IMR-90 (cell line): ENCODE measurements around the gene CLBA1. TPM values are rescaled to one million over a fixed set of nuclear protein-coding genes. Genes with fewer than 3 reads are reported as not detected.
A peak's percentile ranks its signal among the peaks of the same experiment; 100 is the strongest.

Experiments
- ATAC-seq: fragments of 200-7000 bp; cut with Tn5 transposase; 2 replicates; pipeline ENCODE4 v1.9.1; 2020; ENCODE audit warnings: low read depth, mild to moderate bottlenecking, moderate library complexity
- BruUV-seq: library from RNA; stranded (reverse); fragments of 400-500 nt; replicated peaks from 2 replicates; lab custom pipeline; 2021; lab: Mats Ljungman, UMichigan
- CTCF ChIA-PET: fragments of 300-600 bp; formaldehyde crosslinking; extraction: SDS; loops from one replicate; lab custom pipeline; 2021; ENCODE audit warnings: antibody characterized with exemption; lab: Yijun Ruan, JAX
- POLR2A ChIA-PET: fragments of 300-600 bp; sonication (Branson Sonifier 250); formaldehyde crosslinking; loops from one replicate; lab custom pipeline; 2022; ENCODE audit warnings: antibody characterized with exemption; ENCODE audit not compliant: unreplicated experiment; lab: Charles Lee
- DNase-seq: peaks from one replicate; pipeline ENCODE4 v3.0.0; 2013
- H2AFZ ChIP-seq: replicated peaks from 2 replicates; pipeline ENCODE3; 2013; ENCODE audit warnings: low read length, mild to moderate bottlenecking; ENCODE audit not compliant: poor library complexity
- H2AK5ac ChIP-seq: 2 replicates; pipeline ENCODE4 v1.6.1; 2013; ENCODE audit warnings: low read depth, low read length, inconsistent platforms
- H2AK9ac ChIP-seq: replicated peaks from 2 replicates; pipeline ENCODE3; 2013; ENCODE audit warnings: mild to moderate bottlenecking, low read depth, low read length, moderate library complexity; ENCODE audit not compliant: poor library complexity
- H2BK120ac ChIP-seq: 2 replicates; pipeline ENCODE4 v1.6.1; 2013; ENCODE audit warnings: low read depth, low read length, inconsistent platforms
- H2BK15ac ChIP-seq: 3 replicates; pipeline ENCODE4 v1.6.1; 2013; ENCODE audit warnings: low read depth, low read length, inconsistent platforms
- H2BK20ac ChIP-seq: 2 replicates; pipeline ENCODE4 v1.6.1; 2013; ENCODE audit warnings: low read depth, mild to moderate bottlenecking, inconsistent platforms, low read length, moderate library complexity
- H2BK5ac ChIP-seq: 2 replicates; pipeline ENCODE4 v1.6.1; 2013; ENCODE audit warnings: mild to moderate bottlenecking, low read depth, low read length, inconsistent platforms; ENCODE audit not compliant: poor library complexity, severe bottlenecking
- H3K14ac ChIP-seq: replicated peaks from 2 replicates; pipeline ENCODE4 v1.6.1; 2013; ENCODE audit warnings: low read depth, low read length, inconsistent platforms
- H3K18ac ChIP-seq: 2 replicates; pipeline ENCODE4 v1.6.1; 2013; ENCODE audit warnings: low read depth, low read length, control low read depth
- H3K23ac ChIP-seq: 2 replicates; pipeline ENCODE4 v1.6.1; 2013; ENCODE audit warnings: low read depth, low read length, inconsistent platforms
- H3K27ac ChIP-seq: 2 replicates; pipeline ENCODE4 v1.5.1; 2013; ENCODE audit warnings: mild to moderate bottlenecking, control low read depth, low read length; ENCODE audit not compliant: insufficient read depth
- H3K27me3 ChIP-seq: 2 replicates; pipeline ENCODE4 v1.6.1; 2013; ENCODE audit warnings: low read length; ENCODE audit not compliant: control insufficient read depth, insufficient read depth
- H3K36me3 ChIP-seq: 2 replicates; pipeline ENCODE4 v1.6.1; 2013; ENCODE audit warnings: low read length, mixed read lengths; ENCODE audit not compliant: control insufficient read depth, insufficient read depth
- H3K4ac ChIP-seq: 2 replicates; pipeline ENCODE4 v1.6.1; 2013; ENCODE audit warnings: low read depth, low read length, inconsistent platforms
- H3K4me1 ChIP-seq: 2 replicates; pipeline ENCODE4 v1.6.1; 2013; ENCODE audit warnings: low read length, mixed read lengths; ENCODE audit not compliant: control insufficient read depth, insufficient read depth
- H3K4me2 ChIP-seq: 2 replicates; pipeline ENCODE4 v1.6.1; 2013; ENCODE audit warnings: low read depth, mild to moderate bottlenecking, control low read depth, low read length, moderate library complexity
- H3K4me3 ChIP-seq: 2 replicates; pipeline ENCODE4 v1.5.1; 2013; ENCODE audit warnings: low read depth, mild to moderate bottlenecking, control low read depth, low read length, moderate library complexity; ENCODE audit not compliant: insufficient read depth
- H3K56ac ChIP-seq: 2 replicates; pipeline ENCODE4 v1.6.1; 2013; ENCODE audit warnings: low read length, inconsistent platforms; ENCODE audit not compliant: insufficient read depth; ENCODE audit errors: extremely low read depth
- H3K79me1 ChIP-seq, 2 experiments: 2 replicates each; pipeline ENCODE4 v1.6.1; 2013; ENCODE audit warnings: low read length in 2 of 2, inconsistent platforms in 1 of 2, low read depth in 1 of 2
- H3K9ac ChIP-seq: 2 replicates; pipeline ENCODE4 v1.6.1; 2013; ENCODE audit warnings: low read depth, low read length, control low read depth
- H3K9me1 ChIP-seq: 2 replicates; pipeline ENCODE4 v1.6.1; 2013; ENCODE audit warnings: low read length, inconsistent platforms; ENCODE audit not compliant: insufficient read depth
- H3K9me3 ChIP-seq: 2 replicates; pipeline ENCODE4 v1.6.1; 2013; ENCODE audit warnings: low read length; ENCODE audit not compliant: control insufficient read depth, insufficient read depth
- H4K20me1 ChIP-seq: 2 replicates; pipeline ENCODE4 v1.6.1; 2013; ENCODE audit warnings: low read length, inconsistent platforms; ENCODE audit not compliant: insufficient read depth
- H4K5ac ChIP-seq: 2 replicates; pipeline ENCODE4 v1.6.1; 2013; ENCODE audit warnings: mild to moderate bottlenecking, low read depth, low read length, control low read depth
- H4K8ac ChIP-seq, 2 experiments: 2 replicates each; pipeline ENCODE4 v1.6.1; 2013; ENCODE audit warnings: low read depth in 2 of 2, low read length in 2 of 2, control low read depth in 1 of 2, inconsistent platforms in 1 of 2
- H4K91ac ChIP-seq: 2 replicates; pipeline ENCODE4 v1.6.1; 2013; ENCODE audit warnings: low read depth, low read length, inconsistent platforms; ENCODE audit not compliant: insufficient read depth
- BHLHE40 ChIP-seq: fragments of 150-350 bp; IDR thresholded peaks from 2 replicates; pipeline ENCODE4 v1.6.1; 2016; ENCODE audit warnings: mild to moderate bottlenecking, low read depth, low read length
- CTCF ChIP-seq: conservative IDR thresholded peaks from 2 replicates; pipeline ENCODE4 v1.5.1; 2012; ENCODE audit warnings: mild to moderate bottlenecking, low read depth, low read length, improper control_type of control experiment
- WGBS, 2 experiments: methylation state at CpG; one replicate each; pipeline versions ENCODE4 v1.1.5 to v1.1.7; 2013; ENCODE audit warnings: missing lambda C conversion rate in 2 of 2; ENCODE audit not compliant: insufficient read length in 1 of 2; ENCODE audit errors: extremely low coverage in 2 of 2; 5-methylcytosine and 5-hydroxymethylcytosine counted together
- dilution Hi-C: fragments of 300-500 bp; cut with HindIII; formaldehyde crosslinking; loops from one replicate; pipeline ENCODE4 v1.14.3; 2018; ENCODE audit warnings: low sequenced_read_pairs; ENCODE audit not compliant: unreplicated experiment
- in situ Hi-C: fragments of 300-500 bp; cut with MboI; formaldehyde crosslinking; loops from 3 replicates; pipeline ENCODE4 v1.14.3; 2019; ENCODE audit warnings: low sequenced_read_pairs, inconsistent platforms, mixed read lengths
- intact Hi-C: fragments of 100-400 bp; cut with micrococcal nuclease; formaldehyde crosslinking; loops from 2 replicates; pipeline ENCODE4 v1.10.0; 2022
- polyA plus RNA-seq, 3 experiments: library from polyadenylated mRNA; depleted of rRNA; stranded (reverse); fragments of >200 nt; gene quantifications; 2 replicates each; pipeline ENCODE4 v1.2.3, GENCODE V29; 2012; ENCODE audit warnings: low replicate concordance in 1 of 3
- total RNA-seq: library from RNA; depleted of rRNA; stranded (reverse); fragments of >200 nt; gene quantifications from 2 replicates; pipeline ENCODE4 v1.2.3, GENCODE V29; 2012

CLBA1 gene
- total and polyA plus RNA-seq, 2 of the 4 experiments (the other 2 are of a cell fraction): 2.7 to 6.2 TPM

DNA sequence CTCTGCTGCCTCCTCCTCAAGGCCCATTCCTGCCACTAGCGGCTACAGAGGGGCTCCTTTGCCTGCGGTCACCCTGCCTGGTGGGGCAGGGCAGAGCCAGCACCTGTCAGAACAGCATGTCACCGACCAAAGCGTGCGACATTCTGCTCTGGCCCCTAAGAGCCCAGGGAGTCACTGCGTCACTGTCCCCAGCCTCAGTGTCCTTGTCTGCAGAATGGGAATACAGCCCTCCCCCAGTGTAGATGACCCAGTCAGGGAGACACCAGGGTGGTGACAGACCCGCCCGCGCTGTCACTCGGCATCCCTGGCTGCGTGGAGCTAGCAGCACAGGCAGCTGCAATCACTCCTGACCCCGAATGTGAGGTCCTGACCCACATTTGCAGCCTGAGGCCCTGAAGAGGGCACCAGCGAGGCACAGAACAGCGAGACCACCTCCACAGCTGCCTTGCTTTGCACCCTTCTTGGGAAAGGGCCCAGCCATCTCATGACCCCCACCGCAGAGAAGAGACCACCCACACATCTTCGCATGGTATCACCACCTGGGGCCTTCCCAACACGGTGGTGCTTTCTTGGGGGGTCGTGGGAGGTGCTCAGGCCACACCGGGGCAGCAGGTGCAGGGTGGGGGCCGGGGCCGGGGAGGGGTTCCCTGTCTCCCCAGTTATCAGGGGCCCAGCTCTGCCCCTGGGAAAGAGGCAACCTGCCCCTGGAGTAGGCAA is 9.9 kb upstream of the CLBA1 start:
- Histone ChIP-seq H3K4ac (peak overlapping the region; percentile 15), H2BK5ac (no peak overlapping the region), H2BK20ac (no peak overlapping the region), H3K18ac (no peak overlapping the region), H2AK9ac (peak overlapping the region; percentile 17), H2AFZ (peak overlapping the region; percentile 70), H3K4me2 (no peak overlapping the region), H2BK120ac (peak overlapping the region; percentile 16; the same call in 1 of the 2 replicates), H2AK5ac (peak overlapping the region; percentile 68; the same call in 1 of the 2 replicates), H3K9me1 (peaks cover 14% of the 10 kb centered on the region), H3K27me3 (no peaks in the 10 kb centered on the region), H3K56ac (no peak overlapping the region), H3K14ac (no peak overlapping the region), H4K91ac (no peak overlapping the region), H4K20me1 (0 out of 2 replicates have a peak, but pooled peaks cover 3% of the 10 kb centered on the region), H2BK15ac (peak overlapping the region; percentile 23; the same call in 1 of the 3 replicates), H3K23ac (no peak overlapping the region), H3K36me3 (no peaks in the 10 kb centered on the region), H3K27ac (no peak overlapping the region), H3K4me1 (peaks cover 35% of the 10 kb centered on the region), H4K8ac (no peak overlapping the region), H3K4me3 (no peak overlapping the region), H3K79me1 (peaks cover 0 to 7% of the 10 kb centered on the region in 2 experiments; a peak in 1 of 4 replicates), H3K9ac (no peak overlapping the region), H4K5ac (no peak overlapping the region), H3K9me3 (no peaks in the 10 kb centered on the region)
- CTCF ChIA-PET: interaction anchor here (0.9 to 4.1 kb wide), 2 partner anchors 37 to 70 kb away, joined by 3 to 21 read pairs; no protein-coding TSS in a partner anchor
- no peak for DNase-seq
- in situ Hi-C loops: no loop called here
- no TSS peak for BruUV-seq
- dilution Hi-C loops: no loop called here
- 65% methylated on average over 9 of the region's 21 CpGs; no CpG with 5 or more reads in 1 of the 2 experiments for WGBS, 2 experiments
- intact Hi-C loops: loop anchor here (1.0 to 2.0 kb wide), 3 partner anchors 45 to 111 kb away; partner anchors contain the start of gene CDCA4
- 0 out of 2 replicates have a peak, but pooled peaks have one; percentile 8 for TF ChIP-seq CTCF
- TF ChIP-seq BHLHE40: no peak
- no peak for ATAC-seq
- POLR2A ChIA-PET: interaction anchor here (0.6 kb wide), 1 partner anchor 54 kb away, joined by 11 read pairs; no protein-coding TSS in a partner anchor
